Fibroblast of mammary gland (primary cell): ENCODE measurements around the gene CD79B.

ENCODE experiments used
- DNase-seq: peaks from one replicate; pipeline ENCODE4 v3.0.0-alpha.2; 2010; ENCODE audit warnings: low read depth
- H3K4me3 ChIP-seq: 2 replicates; pipeline ENCODE4 v1.5.1; 2011; ENCODE audit warnings: low read depth, mild to moderate bottlenecking, low read length, moderate library complexity; ENCODE audit not compliant: control insufficient read depth
- TF ChIP-seq, protein P1 (sequence below): conservative IDR thresholded peaks from 2 replicates; pipeline ENCODE4 v1.5.1; 2011; ENCODE audit warnings: low read depth, low read length, inconsistent platforms; ENCODE audit not compliant: control insufficient read depth, insufficient read depth

The CD79B gene

DNA sequence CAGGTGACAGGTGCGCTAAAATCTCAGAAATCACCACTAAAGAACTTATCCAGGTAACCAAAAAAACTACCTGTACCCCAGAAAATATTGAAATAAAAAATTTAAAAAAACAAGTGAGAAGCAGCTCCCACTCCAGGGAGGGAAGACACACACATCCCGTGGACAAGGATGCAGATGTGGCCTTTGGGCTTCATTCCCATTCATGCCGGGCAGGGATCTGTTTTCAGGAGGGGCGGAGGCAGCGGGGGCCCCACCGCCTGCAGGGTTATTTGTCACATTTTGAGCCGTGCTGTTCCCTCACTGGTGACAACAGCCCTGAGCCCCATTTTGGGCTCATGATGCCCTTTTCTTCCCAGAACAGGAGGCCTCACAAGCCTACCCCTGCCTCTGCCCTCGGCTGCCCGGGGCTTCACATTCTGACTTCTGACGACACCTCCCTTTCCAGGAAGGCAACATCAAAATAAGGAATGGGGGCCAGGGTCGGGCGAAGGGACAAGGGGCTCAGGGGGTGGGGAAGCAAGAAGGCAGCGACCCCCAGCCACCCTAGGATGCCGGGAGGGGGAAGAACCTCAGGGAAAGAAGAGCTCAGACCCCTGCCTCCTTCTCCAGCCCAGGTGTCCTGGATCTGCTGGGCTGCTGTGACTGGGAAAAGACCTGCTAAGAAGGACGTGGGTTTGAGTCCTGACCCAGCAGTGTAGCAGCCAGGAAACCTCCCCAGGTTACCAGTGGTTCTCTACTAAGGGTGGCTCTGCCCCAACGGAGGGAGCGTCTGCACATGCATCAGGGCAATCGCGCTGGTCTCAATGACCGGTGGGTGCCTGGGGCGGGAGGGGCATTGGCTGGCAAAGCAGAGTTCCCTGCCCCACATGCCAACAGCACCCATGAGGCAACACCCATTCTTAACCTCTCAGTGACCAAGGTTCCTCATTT is 2.3 kb upstream of the CD79B start:
- no peak overlapping the region for H3K4me3 ChIP-seq
- DNase-seq, result no peak
- TF ChIP-seq, protein P1, sequence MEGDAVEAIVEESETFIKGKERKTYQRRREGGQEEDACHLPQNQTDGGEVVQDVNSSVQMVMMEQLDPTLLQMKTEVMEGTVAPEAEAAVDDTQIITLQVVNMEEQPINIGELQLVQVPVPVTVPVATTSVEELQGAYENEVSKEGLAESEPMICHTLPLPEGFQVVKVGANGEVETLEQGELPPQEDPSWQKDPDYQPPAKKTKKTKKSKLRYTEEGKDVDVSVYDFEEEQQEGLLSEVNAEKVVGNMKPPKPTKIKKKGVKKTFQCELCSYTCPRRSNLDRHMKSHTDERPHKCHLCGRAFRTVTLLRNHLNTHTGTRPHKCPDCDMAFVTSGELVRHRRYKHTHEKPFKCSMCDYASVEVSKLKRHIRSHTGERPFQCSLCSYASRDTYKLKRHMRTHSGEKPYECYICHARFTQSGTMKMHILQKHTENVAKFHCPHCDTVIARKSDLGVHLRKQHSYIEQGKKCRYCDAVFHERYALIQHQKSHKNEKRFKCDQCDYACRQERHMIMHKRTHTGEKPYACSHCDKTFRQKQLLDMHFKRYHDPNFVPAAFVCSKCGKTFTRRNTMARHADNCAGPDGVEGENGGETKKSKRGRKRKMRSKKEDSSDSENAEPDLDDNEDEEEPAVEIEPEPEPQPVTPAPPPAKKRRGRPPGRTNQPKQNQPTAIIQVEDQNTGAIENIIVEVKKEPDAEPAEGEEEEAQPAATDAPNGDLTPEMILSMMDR, result no peak

DNA sequence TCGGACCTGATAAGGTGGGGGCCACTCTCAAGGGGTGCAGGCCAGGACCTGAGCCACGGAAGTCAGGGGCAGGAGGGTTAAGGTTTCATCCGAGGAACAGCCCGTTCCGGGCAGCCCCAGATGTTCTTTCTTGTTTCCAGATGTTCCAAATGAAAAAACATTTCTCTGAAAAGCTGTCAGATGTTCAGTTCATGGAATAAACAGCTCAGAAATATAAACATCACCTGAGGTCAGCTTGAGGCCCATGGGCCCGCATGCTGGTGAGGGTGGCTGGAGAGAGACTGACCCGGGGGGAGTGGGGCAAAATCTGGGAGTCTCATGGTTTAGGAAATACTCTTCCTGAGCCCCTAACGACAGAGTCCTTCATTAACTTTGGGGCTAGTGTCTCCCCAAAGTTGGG is 1.5 kb upstream of the CD79B start:
- no peak overlapping the region for H3K4me3 ChIP-seq
- TF ChIP-seq, protein P1, result no peak
- DNase-seq, result no peak

DNA sequence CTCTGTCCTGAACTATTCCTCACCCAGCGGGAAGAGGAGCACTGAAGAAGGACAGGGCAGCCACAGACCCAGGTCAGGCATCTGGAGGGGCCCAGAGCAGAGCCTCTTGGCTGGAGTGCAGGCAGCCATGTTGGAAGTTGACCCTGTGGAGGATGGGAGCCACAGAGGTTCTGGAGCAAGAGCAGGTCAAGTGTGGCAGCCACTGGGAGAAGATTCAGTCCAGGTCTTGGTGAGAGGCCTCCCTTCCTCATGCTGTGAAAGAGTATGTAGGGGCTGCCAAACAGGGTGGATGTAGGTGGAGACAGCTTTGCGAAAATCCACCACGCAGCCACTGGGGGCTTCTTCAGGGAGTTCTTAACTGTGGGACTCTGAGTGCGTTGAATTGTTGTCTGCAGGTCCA is 590 bp upstream of the CD79B start:
- no peak for DNase-seq
- H3K4me3 ChIP-seq, result no peak overlapping the region

DNA sequence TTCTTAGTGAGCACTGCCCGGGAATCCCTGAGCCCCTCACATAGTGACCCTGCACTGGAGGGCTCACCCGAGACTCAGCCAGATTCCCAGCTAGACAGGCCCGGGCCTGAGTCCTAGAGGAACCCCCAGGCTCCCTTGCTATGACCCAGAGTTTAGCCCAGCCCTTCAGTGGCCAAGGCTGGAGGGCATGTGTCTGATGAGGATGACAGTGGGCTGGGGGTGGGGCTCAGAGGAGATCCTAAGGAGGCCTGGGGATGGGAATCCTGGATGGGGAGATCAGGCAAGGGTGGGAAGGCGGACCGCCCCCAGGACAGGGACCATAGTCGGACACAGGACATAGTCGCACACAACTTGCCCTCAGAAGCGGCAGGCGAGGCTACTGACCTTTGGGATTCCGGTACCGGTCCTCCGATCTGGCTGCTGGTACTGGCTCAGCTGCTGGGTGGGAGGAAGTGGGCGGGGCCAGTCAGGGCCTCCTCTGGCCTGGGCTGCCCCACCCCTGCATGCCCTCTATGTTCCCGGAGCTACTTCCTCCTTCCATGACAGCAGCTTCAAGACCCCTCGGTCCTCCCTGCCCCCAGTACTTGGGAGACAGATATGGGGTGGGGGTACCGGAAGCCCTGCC is 1.1 kb downstream of the CD79B start:
- H3K4me3 ChIP-seq, result no peak overlapping the region
- TF ChIP-seq, protein P1, result no peak
- no peak for DNase-seq

More for the DNA sequence above, 590 bp upstream of the CD79B start:
- TF ChIP-seq, protein P1, result no peak

DNA sequence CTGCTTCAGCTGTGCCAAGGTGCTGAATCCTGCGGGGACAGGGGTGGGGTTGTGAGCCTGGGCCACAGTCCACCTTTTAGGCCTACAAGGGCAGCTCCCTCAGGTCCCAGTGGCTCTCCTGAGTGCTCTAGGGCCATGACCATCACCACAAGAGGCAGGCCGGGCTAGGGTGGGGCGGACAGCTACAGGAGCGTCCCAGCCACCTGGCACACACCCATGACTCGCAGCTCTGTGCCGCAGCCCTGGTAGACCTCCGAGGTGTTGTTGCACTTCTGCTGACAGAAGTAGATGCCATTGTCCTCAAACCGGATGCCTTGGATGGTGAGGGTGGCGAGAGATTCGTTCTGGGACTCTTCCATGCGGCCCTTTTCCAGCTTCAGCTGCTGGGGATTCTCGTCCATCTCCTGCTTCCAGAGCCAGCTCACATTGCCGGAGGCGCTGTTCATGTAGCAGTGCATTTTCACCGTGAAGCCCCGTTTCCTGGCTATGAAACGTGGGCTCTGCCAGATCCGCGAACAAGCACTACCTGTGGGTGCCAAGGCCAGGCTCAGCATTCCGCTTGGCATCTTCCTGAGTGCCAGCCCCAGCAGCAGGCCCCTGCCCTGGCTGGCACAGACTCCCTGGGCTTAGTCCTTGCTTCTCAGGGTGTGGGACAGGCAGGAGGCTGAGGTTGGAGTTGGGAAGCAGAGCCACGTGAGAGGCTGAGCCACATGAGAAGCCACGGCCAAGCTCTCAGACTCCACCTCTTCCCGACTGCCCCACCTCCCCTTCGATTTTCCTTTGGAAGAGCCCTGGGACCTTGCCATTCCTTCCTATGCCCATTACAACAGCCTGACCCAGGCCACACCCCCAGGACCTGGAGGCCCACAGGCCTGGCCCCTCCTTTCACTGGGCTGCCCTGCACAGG is 2.0 kb downstream of the CD79B start:
- DNase-seq, result no peak
- no peak overlapping the region for H3K4me3 ChIP-seq
- TF ChIP-seq, protein P1, result no peak

DNA sequence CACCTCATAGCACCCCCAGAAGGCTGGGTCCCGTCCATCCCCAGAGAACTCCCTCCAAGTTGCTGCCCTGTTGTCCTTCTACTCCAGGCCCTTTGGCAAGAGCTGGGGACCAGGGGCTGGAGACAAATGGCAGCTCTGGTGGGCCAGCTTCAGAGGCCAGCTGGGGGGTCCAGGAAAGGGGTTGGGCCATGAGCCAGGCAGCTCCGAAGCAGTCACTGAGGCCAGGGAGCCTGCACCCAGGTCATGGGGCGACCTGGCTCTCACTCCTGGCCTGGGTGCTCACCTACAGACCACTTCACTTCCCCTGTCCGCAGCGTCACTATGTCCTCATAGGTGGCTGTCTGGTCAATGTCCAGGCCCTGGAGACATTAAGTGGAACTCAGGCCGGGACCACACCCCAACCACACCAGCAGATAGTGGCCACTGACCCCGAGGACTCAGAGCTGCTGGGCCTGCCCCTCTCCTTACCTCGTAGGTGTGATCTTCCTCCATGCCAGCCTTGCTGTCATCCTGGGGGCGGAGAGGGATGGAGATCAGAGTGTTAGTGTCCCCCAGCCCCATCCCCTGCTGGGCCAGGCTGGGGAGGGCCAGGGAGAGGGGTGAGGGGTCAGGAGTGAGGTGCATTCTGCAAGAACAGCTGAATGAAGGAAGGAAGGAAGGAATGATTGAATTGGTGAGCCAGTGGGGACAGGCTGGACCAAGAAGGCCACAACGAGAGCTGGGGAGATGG is 3.0 kb downstream of the CD79B start:
- TF ChIP-seq, protein P1, result no peak
- H3K4me3 ChIP-seq, result no peak overlapping the region

More for the DNA sequence above, 3.0 kb downstream of the CD79B start:
- DNase-seq, result no peak
